Activated CD4-positive, alpha-beta T cell treated with anti-CD3 and anti-CD28 coated beads, Interleukin-2, Interleukin-4, amounts not matched to agents 100 ng/mL and 50 ng/mL, durations not matched to agents 16 hours and 8 hours (primary cell): ENCODE data around the gene PALLD.
"Not testable (repeated sequence)": the region's sequence is repeated elsewhere in the genome, so short reads cannot be mapped to it uniquely, and the experiment has no call there.

ENCODE experiments used
- DNase-seq: peaks from one replicate; pipeline ENCODE4 v3.0.0-alpha.2; 2020; ENCODE audit warnings: low spot score

Gene PALLD

GRCh38 chr4:168710353-168710946, 213.6 kb downstream of the PALLD start:
- no peak for DNase-seq

GRCh38 chr4:168711197-168712140, 214.6 kb downstream of the PALLD start:
- no peak for DNase-seq

- DNase-seq, result no peak
These were observed 215.6 kb downstream of the PALLD start for GRCh38 chr4:168712316-168712890.

- no peak for DNase-seq
These were observed 216.4 kb downstream of the PALLD start for GRCh38 chr4:168713253-168713652.

- DNase-seq, result no peak
These were observed 219.0 kb downstream of the PALLD start for GRCh38 chr4:168715896-168716295.

GRCh38 chr4:168716406-168717129, 219.7 kb downstream of the PALLD start:
- no peak for DNase-seq

GRCh38 chr4:168717847-168718246, 221.0 kb downstream of the PALLD start:
- DNase-seq, result no peak

GRCh38 chr4:168719725-168720124, 222.9 kb downstream of the PALLD start:
- DNase-seq, result no peak

GRCh38 chr4:168720396-168720900, 223.6 kb downstream of the PALLD start:
- no peak for DNase-seq

GRCh38 chr4:168722391-168722790, 225.5 kb downstream of the PALLD start:
- no peak for DNase-seq

- no peak for DNase-seq
These were observed 226.2 kb downstream of the PALLD start for GRCh38 chr4:168723020-168723419.

- no peak for DNase-seq
These were observed 226.7 kb downstream of the PALLD start for GRCh38 chr4:168723569-168723968.

- no peak for DNase-seq
These were observed 227.4 kb downstream of the PALLD start for GRCh38 chr4:168724243-168724642.

GRCh38 chr4:168724686-168725411, 228.0 kb downstream of the PALLD start:
- DNase-seq, result no peak

- no peak for DNase-seq
These were observed 229.1 kb downstream of the PALLD start for GRCh38 chr4:168725930-168726329.

GRCh38 chr4:168727181-168727580, 230.3 kb downstream of the PALLD start:
- DNase-seq, result not testable (repeated sequence)

GRCh38 chr4:168731006-168731636, 234.3 kb downstream of the PALLD start:
- no peak for DNase-seq

- DNase-seq, result no peak
These were observed 235.0 kb downstream of the PALLD start for GRCh38 chr4:168731706-168732414.

GRCh38 chr4:168732714-168733113, 235.9 kb downstream of the PALLD start:
- DNase-seq, result no peak
